ENCODE measurements around the gene PSME2. TPM values are rescaled to one million over a fixed set of nuclear protein-coding genes. Genes with fewer than 3 reads are reported as not detected.

Gene PSME2
- total RNA-seq, 1 experiment from 2014 or later = 188 TPM

DNA sequence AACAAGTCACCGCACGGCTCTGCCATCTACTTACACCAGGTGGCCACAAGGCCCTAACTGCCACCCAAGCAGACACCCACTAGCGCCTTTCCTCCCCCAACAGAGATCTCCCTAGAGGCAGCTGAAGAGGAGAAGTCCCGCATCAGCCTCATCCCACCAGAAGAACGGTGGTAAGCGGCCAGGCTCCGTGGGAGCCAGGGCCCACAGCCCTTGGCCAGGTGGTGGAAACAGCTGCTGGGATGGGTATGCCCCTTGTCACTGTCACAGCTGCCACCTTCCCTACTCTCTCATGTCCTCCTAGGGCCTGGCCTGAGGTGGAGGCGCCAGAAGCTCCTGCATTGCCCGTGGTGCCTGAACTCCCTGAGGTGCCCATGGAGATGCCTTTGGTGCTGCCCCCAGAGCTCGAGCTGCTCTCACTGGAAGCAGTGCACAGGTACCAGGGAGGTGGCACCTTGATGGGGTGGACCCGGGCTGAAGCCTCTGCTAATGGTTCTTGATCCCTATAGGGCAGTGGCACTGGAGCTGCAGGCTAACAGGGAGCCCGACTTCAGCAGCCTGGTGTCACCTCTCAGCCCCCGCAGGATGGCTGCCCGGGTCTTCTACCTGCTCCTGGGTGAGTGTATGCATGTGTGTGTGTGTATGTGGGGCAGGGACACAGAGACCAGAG lies 33.0 kb upstream of the PSME2 start:
- DNase-seq (ENCODE audit: low read depth, low spot score) (no peak), ATAC-seq (no peak; the same call in 1 of the 2 replicates)
- ChIA-PET CTCF (no interaction called here), POLR2A (no interaction called here)
- H3K36me3 ChIP-seq (ENCODE audit: control insufficient read depth, insufficient read depth, low read length) = no peaks in the 10 kb centered on the region
- H3K4me1 ChIP-seq (ENCODE audit: control insufficient read depth, insufficient read depth, low read length) = no peaks in the 10 kb centered on the region; the same call in 1 of the 2 replicates
- intact Hi-C loops (cut with micrococcal nuclease; ENCODE audit: unreplicated experiment) = no loop called here
- H3K9me3 ChIP-seq (ENCODE audit: control insufficient read depth, insufficient read depth, low read depth, low read length) = no peaks in the 10 kb centered on the region
- no TSS peak for BruUV-seq (replicated peaks)
- no peak overlapping the region for H3K27ac ChIP-seq (ENCODE audit: low read length)
- in situ Hi-C loops (cut with HindIII; ENCODE audit: low pct_unique_long_range_greater_than_20kb, low sequenced_read_pairs) = no loop called here
- no peak overlapping the region for H3K4me3 ChIP-seq (ENCODE audit: low read depth in 2 of 2, low read length in 2 of 2)
- no peaks in the 10 kb centered on the region for H3K27me3 ChIP-seq (ENCODE audit: control insufficient read depth, insufficient read depth, low read length)
- no peak for TF ChIP-seq REST (IDR thresholded peaks at IDR 0.05; ENCODE audit: insufficient read depth in 1 of 2, low read depth in 2 of 2, low read length in 1 of 2)
- no peak for TF ChIP-seq POLR2AphosphoS5 (IDR thresholded peaks at IDR 0.05; ENCODE audit: low read depth, low read length)
- no peak for TF ChIP-seq TCF7L2 (IDR thresholded peaks at IDR 0.05; ENCODE audit: low read depth, low read length)
- TF ChIP-seq, protein P1, sequence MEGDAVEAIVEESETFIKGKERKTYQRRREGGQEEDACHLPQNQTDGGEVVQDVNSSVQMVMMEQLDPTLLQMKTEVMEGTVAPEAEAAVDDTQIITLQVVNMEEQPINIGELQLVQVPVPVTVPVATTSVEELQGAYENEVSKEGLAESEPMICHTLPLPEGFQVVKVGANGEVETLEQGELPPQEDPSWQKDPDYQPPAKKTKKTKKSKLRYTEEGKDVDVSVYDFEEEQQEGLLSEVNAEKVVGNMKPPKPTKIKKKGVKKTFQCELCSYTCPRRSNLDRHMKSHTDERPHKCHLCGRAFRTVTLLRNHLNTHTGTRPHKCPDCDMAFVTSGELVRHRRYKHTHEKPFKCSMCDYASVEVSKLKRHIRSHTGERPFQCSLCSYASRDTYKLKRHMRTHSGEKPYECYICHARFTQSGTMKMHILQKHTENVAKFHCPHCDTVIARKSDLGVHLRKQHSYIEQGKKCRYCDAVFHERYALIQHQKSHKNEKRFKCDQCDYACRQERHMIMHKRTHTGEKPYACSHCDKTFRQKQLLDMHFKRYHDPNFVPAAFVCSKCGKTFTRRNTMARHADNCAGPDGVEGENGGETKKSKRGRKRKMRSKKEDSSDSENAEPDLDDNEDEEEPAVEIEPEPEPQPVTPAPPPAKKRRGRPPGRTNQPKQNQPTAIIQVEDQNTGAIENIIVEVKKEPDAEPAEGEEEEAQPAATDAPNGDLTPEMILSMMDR (IDR thresholded peaks at IDR 0.05) = no peak
- no peak for TF ChIP-seq SIN3A (IDR thresholded peaks at IDR 0.05; ENCODE audit: borderline replicate concordance, insufficient read depth, low read depth, low read length)

DNA sequence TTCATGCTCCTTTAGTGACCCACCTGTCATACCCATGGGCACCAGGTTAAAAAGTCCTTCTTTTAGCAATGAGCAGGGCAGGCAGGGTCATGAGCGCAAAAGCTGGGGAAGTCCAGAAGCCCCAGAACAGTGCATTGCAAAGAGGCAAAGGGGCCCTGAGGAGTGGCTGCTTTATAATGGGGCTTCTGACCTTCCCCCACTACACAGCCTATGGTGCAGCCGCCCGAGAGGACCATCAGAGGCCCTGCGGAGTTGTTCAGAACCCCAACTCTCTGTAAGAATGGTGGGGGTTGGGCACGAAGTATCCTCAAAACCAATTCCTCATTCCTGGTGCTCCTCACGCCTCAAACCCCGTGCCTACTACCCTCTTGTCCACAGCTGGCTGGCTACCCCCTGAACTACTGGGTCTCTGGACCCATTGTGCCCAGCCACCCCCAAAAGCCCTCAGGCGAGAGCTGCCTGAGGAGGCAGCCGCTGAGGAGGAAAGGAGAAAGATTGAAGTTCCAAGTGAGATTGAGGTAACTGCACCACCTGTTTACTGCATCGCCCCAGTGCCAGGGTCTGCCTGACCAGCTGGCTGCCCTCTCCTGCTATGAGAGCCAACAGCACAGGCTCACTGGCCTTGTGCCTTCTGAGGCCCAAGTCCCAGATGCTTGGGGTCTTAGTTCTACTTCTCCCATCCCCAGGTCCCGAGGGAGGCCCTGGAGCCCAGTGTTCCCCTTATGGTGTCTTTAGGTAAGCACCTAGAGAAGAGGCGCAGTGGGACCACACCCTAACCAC lies 32.2 kb upstream of the PSME2 start:
- Histone ChIP-seq H3K27me3 (ENCODE audit: control insufficient read depth, insufficient read depth, low read length) (no peaks in the 10 kb centered on the region), H3K4me1 (ENCODE audit: control insufficient read depth, insufficient read depth, low read length) (no peaks in the 10 kb centered on the region; the same call in 1 of the 2 replicates), H3K27ac (ENCODE audit: low read length) (no peak overlapping the region), H3K9me3 (ENCODE audit: control insufficient read depth, insufficient read depth, low read depth, low read length) (no peaks in the 10 kb centered on the region), H3K4me3 (ENCODE audit: low read depth in 2 of 2, low read length in 2 of 2) (no peak overlapping the region), H3K36me3 (ENCODE audit: control insufficient read depth, insufficient read depth, low read length) (no peaks in the 10 kb centered on the region)
- DNase-seq (ENCODE audit: low read depth, low spot score) = no peak
- intact Hi-C loops (cut with micrococcal nuclease; ENCODE audit: unreplicated experiment) (no loop called here), in situ Hi-C loops (cut with HindIII; ENCODE audit: low pct_unique_long_range_greater_than_20kb, low sequenced_read_pairs) (no loop called here)
- POLR2A ChIA-PET = no interaction called here
- no TSS peak for BruUV-seq (replicated peaks)
- ATAC-seq = no peak
- CTCF ChIA-PET = no interaction called here
- TF ChIP-seq TCF7L2 (IDR thresholded peaks at IDR 0.05; ENCODE audit: low read depth, low read length) (no peak), REST (IDR thresholded peaks at IDR 0.05; ENCODE audit: insufficient read depth in 1 of 2, low read depth in 2 of 2, low read length in 1 of 2) (no peak), SIN3A (IDR thresholded peaks at IDR 0.05; ENCODE audit: borderline replicate concordance, insufficient read depth, low read depth, low read length) (no peak), POLR2AphosphoS5 (IDR thresholded peaks at IDR 0.05; ENCODE audit: low read depth, low read length) (no peak)
- TF ChIP-seq, protein P1 (IDR thresholded peaks at IDR 0.05) = no peak
